ENCODE data around the gene GBA3. TPM values are rescaled to one million over a fixed set of nuclear protein-coding genes. Genes with fewer than 3 reads are reported as not detected.

GBA3 gene
- total RNA-seq, 4 donors from 2014 or later: 2.4 TPM; not detected in 3

- H3K27ac ChIP-seq: no peak overlapping the region
- H3K36me3 ChIP-seq: no peaks in the 10 kb centered on the region
- H3K4me3 ChIP-seq: no peak overlapping the region
- H3K27me3 ChIP-seq: no peaks in the 10 kb centered on the region
- TF ChIP-seq POLR2A (IDR thresholded peaks at IDR 0.05): no peak
- no peaks in the 10 kb centered on the region for H3K4me1 ChIP-seq
- DNase-seq: no peak
- no peaks in the 10 kb centered on the region for H3K9me3 ChIP-seq
- intact Hi-C loops (cut with DNase I; ENCODE audit: low total_unique reads): no loop called here
These were observed 4.5 kb upstream of the GBA3 start for GRCh38 chr4:22688236-22688635.

- Histone ChIP-seq H3K27ac (no peak overlapping the region), H3K27me3 (no peaks in the 10 kb centered on the region), H3K9me3 (no peaks in the 10 kb centered on the region), H3K4me1 (no peaks in the 10 kb centered on the region), H3K36me3 (no peaks in the 10 kb centered on the region), H3K4me3 (no peak overlapping the region)
- no peak for DNase-seq
- intact Hi-C loops (cut with DNase I; ENCODE audit: low total_unique reads): no loop called here
- no peak for TF ChIP-seq CTCF (IDR thresholded peaks at IDR 0.05)
- TF ChIP-seq POLR2A (IDR thresholded peaks at IDR 0.05): no peak
These were observed 3.3 kb upstream of the GBA3 start for GRCh38 chr4:22689428-22689827.

GRCh38 chr4:22695029-22695428 lies 2.3 kb downstream of the GBA3 start:
- DNase-seq: no peak
- intact Hi-C loops (cut with DNase I; ENCODE audit: low total_unique reads): loop anchor here (10.0 kb wide), 1 partner anchor 910 kb away; no protein-coding TSS in a partner anchor
- H3K27me3 ChIP-seq: no peaks in the 10 kb centered on the region
- no peak overlapping the region for H3K4me3 ChIP-seq
- no peaks in the 10 kb centered on the region for H3K36me3 ChIP-seq
- TF ChIP-seq CTCF (IDR thresholded peaks at IDR 0.05) (no peak), POLR2A (IDR thresholded peaks at IDR 0.05) (no peak)
- H3K4me1 ChIP-seq: no peaks in the 10 kb centered on the region
- H3K9me3 ChIP-seq: no peaks in the 10 kb centered on the region
- no peak overlapping the region for H3K27ac ChIP-seq

GRCh38 chr4:22695917-22696316 lies 3.2 kb downstream of the GBA3 start:
- H3K36me3 ChIP-seq: no peaks in the 10 kb centered on the region
- H3K4me1 ChIP-seq: no peaks in the 10 kb centered on the region
- no peak for TF ChIP-seq POLR2A (IDR thresholded peaks at IDR 0.05)
- no peak for TF ChIP-seq CTCF (IDR thresholded peaks at IDR 0.05)
- no peak for DNase-seq
- intact Hi-C loops (cut with DNase I; ENCODE audit: low total_unique reads): loop anchor here (10.0 kb wide), 1 partner anchor 911 kb away; no protein-coding TSS in a partner anchor
- no peaks in the 10 kb centered on the region for H3K27me3 ChIP-seq
- no peaks in the 10 kb centered on the region for H3K9me3 ChIP-seq
- no peak overlapping the region for H3K27ac ChIP-seq
- no peak overlapping the region for H3K4me3 ChIP-seq

- no peak overlapping the region for H3K27ac ChIP-seq
- no peaks in the 10 kb centered on the region for H3K27me3 ChIP-seq
- H3K4me1 ChIP-seq: no peaks in the 10 kb centered on the region
- H3K36me3 ChIP-seq: no peaks in the 10 kb centered on the region
- intact Hi-C loops (cut with DNase I; ENCODE audit: low total_unique reads): no loop called here
- DNase-seq: no peak
- no peak for TF ChIP-seq CTCF (IDR thresholded peaks at IDR 0.05)
- TF ChIP-seq POLR2A (IDR thresholded peaks at IDR 0.05): no peak
- no peak overlapping the region for H3K4me3 ChIP-seq
- H3K9me3 ChIP-seq: no peaks in the 10 kb centered on the region
These were observed 11.2 kb downstream of the GBA3 start for GRCh38 chr4:22703912-22704311.

GRCh38 chr4:22707390-22707789 lies 14.7 kb downstream of the GBA3 start:
- no peak for DNase-seq
- no peaks in the 10 kb centered on the region for H3K27me3 ChIP-seq

More at GRCh38 chr4:22707390-22707789, 14.7 kb downstream of the GBA3 start:
- Histone ChIP-seq H3K4me3 (no peak overlapping the region), H3K4me1 (no peaks in the 10 kb centered on the region), H3K9me3 (no peaks in the 10 kb centered on the region), H3K27ac (no peak overlapping the region), H3K36me3 (no peaks in the 10 kb centered on the region)
- intact Hi-C loops (cut with DNase I; ENCODE audit: low total_unique reads): no loop called here
- TF ChIP-seq POLR2A (IDR thresholded peaks at IDR 0.05) (no peak), CTCF (IDR thresholded peaks at IDR 0.05) (no peak)

Measured in uterus (tissue), 4 donors.